Measurements from ENCODE around the gene GGT7.
"Not testable (repeated sequence)": the region's sequence is repeated elsewhere in the genome, so short reads cannot be mapped to it uniquely, and the experiment has no call there.

The GGT7 gene

DNA sequence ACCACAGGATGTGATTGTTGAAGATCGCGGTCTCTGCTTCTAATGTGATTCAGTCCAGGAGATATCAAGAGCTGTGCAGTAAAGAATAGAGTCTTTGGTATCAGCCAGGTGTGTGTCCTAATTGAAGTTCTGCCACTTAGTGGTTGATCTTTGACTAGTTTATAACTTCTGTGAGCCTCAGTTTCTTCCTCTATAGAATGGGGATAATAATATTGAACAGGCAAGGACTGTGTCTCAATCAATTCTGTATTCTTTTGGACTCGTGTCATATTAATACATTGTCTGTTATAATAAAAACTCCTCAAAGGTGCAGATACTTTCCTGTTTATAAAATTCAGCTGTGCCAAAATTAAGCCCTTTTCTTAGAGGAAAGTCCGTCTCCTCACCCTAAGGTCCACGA lies 24.1 kb downstream of the GGT7 start:
- DNase-seq (ENCODE audit: low read depth) = no peak

DNA sequence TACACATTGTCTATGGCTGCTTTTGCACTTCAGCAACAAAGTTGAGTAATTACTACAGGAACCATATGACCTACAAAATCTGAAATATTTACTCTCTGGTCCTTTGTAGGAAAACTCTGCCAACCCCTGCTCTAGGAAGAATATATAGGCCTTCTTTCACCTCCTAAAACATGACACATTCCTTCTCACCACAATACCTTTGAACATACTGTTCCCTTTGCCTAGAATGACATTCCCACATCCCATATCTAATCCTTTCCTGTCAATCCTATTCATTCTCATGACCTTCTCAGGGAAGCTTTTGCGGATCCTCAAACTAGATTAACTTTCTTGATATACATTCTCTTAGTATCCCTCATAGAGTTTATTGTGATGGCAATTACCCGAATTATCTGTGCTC lies 29.2 kb downstream of the GGT7 start:
- DNase-seq (ENCODE audit: low read depth) = no peak

DNA sequence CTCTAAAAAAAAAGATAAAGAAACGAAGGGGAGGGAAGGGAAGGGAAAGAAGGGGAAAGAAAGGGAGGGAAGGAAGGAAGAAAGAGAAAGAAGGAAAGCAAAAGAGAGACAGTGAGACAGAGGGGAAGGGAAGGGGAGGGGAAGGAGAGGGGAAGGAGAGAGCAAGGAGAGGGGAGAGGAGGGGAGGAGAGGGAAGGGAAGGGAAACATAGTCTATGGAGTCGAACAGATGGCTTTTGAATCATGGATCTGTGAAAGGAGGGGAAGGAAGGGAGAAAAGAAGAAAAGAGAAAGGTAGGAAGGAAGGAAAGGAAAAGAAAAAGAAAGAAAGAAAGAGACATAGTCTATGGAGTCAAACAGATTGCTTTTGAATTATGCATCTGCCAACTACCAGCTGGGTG lies 30.5 kb downstream of the GGT7 start:
- no peak for DNase-seq (ENCODE audit: low read depth)

DNA sequence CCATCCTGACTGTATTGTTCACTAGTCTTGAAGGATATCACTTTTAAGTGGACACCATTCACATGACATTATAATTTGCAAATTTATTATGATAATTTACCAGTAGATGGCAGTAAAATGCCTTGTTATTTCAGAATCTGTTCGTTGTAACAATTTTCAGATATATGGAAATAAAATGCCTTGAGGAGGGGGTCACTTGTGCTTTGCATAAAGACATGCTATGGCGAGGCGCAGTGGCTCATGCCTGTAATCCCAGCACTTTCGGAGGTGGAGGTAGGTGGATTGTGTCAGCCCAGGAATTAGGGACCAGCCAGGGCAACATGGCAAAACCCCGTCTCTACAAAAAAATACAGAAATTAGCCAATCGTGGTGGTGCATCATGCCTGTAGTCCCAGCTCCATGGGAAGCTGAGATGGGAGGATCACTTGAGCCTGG lies 38.2 kb downstream of the GGT7 start:
- peak; percentile 42 for DNase-seq (ENCODE audit: low read depth)

DNA sequence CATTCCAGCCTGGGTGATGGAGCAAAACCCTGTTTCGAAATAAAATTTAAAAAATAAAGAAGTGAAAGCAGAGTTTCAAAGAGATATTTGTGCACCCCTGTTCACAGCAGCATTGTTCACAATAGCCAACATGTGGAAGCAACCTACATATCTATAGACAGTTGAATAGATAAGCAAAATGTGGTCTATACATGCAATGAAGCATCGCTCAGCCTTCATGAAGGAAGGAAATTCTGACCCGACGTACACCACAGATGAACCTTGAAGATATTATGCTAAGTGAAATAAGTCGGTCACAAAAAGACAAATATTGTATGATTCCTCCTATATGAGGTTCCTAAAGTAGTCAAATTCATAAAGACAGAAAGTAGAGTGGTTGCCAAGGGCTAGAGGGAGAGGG lies 40.7 kb downstream of the GGT7 start:
- no peak for DNase-seq (ENCODE audit: low read depth)

DNA sequence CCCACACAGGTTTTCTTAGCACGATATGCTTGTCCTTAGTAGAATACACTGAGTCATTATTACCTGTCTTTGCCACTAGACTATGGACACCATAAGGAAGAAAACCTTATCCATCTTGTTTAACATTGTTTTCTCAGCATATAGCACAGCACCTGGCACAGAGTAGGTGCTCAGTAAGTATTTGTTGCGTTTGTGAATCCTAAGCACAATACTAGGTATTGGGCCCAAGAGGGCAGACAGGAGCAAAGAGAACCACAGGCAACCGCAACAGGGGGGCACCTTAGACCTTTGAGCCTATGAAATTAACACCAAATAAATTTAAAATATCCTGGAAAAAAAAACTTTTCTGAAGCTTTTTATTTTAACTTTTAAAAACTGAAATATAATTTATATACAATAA lies 43.5 kb downstream of the GGT7 start:
- DNase-seq (ENCODE audit: low read depth) = no peak

DNA sequence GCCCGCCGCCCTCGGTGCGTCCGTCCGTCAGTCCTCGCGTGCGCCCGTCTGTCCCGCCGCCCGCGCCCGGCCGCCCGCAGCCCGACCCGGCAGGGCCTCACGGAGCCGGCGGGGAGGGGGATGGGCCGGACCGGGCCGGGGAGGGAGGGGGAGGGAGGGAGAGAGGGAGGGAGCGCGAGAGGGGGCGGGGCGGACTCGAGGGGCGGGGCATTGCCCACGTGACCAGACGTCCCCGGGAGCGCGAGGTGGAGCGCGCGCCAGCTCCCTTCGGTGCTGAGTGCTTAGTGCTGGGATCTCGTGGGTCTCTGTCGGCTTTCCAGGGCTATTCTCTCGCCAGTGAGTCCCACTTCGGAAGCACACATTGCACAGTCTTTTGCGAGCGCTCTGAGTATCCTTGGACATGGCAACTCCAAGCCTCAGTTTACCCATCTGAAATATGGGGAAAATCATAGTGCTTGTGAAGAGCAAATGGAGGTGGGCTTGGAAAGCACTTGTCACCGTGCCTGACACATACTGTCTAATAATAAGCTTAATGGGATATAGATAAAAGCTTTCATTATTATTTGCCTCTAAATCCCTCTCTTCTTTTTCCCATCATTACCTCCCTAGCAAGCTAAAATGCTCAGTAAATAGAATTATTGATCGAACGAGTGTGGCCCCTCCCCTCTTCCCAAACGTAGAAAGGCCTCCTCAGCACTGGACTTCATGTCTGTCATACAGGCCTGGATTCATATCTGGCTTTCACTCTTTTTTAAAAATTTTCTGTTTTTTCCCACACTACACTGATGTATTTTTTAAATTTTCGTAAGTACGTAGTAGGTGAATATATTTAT lies 46.9 kb downstream of the GGT7 start, which contains the start of gene NCOA6:
NCOA6 (minus strand) TSS at position 122 of the 833 bp plus-strand sequence. CDS start 43,296 bp downstream, outside the sequence.
- DNase-seq (ENCODE audit: low read depth) = no peak

DNA sequence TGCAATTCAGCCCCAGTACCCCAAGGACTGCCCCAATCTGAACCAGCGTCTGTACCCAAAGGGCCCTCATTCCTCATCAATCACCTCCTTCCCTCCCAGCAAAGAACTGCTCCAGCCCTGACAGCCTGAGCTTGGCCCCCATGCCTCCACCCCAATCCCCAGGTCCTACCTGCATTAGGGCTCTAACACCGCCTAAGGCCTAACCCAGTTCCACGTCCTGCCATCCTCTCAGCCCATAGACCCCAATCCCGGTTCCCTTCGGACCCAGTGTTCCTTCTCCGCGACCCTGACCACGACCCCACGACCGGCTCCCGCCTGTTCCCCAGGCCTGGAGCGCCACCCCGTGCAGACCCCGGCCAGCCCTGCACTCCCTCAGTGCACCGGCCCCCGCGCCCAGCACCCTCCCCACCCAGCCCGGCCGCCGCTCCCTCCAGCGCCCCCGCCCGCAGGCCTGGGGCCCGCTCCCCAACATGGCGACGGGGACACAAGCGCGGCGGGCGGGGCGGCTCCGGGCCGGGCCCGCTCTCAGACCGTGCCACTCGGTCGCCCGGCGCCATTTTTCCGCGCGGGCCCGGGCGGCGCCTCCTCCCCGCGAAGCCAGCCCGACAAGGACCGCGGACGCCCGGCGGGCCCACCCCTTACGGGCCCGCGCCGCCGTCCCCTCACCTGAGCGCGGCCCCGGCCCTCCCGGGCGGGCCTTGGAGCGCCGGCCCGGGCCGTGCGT lies 47.7 kb downstream of the GGT7 start:
- no peak for DNase-seq (ENCODE audit: low read depth)

DNA sequence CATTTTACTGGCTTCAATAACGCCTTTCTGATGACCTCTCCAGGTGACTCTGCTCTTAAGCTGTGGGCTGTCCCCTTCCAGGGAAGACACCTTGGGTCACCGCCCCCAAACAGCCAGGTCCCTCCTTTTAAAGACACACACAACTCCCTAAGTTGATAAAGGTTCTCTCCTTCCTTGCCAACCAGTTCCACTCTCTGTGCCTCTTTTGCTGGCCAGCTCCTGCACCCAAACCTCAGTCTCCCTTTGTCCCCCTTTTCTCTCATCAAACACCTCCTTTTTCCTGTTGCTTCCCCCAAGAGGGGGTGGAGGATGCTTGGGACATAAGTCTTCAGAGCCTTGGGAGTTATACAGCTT lies 48.2 kb downstream of the GGT7 start:
- no peak for DNase-seq (ENCODE audit: low read depth)

DNA sequence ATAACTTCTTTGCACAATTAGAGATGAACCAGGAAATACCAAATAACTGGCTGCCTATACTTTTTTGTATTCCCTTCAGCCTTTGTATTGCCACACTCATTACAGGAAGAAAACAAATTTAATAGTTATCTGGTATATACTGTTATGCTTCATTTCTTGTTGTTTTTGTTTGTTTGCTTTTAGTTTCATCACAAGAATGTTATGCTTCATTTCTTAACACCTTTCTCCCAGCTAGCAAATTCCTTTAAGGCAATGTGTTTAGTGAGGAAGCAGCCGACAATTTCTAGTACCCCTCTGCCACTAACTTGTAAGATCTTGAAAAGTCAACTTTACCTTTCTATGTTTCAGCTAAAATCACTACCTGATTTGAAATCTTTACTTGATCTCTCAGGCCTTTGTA lies 48.6 kb downstream of the GGT7 start:
- no peak for DNase-seq (ENCODE audit: low read depth)

DNA sequence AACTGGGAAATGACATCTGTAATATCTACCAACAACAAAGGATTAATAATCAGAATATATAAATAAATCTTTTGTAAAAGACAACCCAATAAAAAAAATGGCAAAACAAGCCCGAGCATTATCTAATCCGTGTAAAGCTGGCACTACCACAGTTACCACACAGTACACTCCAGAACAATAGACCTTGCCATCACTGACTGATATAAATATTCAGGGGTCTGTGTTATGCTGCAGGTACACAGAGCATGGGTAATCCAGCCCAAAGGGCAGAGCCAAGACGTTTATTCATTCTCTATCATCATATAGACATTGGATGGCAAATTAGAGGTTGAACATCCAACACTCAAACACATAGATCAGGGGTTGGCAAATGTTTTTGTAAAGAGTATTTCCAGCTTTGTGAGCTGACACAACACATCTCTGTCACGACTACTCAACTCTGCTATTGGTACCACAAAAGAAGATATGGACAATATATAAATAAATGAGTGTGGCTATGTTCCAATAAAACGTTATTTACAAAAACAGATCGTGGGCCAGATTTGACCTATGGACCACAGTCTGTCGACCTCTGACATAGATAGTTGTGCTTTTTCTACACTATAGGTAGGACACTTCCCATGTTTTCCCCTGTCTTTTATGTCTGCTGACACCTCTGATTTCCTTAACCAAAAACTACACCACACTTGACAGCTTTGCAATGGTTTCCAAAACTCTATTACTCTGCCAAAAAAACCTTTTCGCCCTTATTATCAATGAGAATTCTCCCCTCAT lies 51.7 kb downstream of the GGT7 start:
- DNase-seq (ENCODE audit: low read depth) = no peak

DNA sequence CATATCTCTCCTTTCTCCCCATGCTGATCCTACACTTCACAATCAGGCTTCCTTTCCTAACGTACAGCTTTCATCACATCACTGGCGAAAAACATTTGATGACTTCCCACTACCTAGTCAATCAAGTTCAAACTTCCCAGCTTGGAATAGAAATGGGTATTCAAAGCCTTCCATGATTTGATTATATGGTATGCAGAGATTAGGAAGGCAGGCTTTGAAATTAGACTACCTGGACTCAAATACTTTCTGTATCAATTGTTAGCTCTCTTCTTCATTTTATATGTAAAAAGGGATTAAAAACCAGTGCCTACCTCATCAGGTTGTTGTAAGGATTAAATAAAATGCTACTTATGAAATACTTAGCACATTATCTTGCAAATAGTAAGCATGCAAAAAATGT lies 54.9 kb downstream of the GGT7 start:
- DNase-seq (ENCODE audit: low read depth) = no peak

DNA sequence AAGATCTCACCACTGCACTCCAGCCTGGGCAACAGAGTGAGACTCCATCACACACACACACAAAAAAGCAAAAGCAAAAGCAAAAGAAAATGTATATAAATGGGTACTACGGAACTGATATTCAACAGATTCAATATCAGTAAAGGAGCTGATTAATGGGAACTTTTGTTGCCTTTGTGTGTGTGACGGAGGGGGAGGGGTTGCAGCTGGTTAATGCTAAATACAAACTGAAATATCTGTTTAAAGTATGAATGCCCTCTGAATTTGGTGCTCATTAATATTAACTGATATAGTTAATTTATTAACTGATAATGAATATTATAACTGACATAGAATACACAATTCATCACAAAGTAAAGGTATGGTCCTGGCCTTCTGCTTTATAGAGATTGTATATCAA lies 55.6 kb downstream of the GGT7 start:
- no peak for DNase-seq (ENCODE audit: low read depth)

DNA sequence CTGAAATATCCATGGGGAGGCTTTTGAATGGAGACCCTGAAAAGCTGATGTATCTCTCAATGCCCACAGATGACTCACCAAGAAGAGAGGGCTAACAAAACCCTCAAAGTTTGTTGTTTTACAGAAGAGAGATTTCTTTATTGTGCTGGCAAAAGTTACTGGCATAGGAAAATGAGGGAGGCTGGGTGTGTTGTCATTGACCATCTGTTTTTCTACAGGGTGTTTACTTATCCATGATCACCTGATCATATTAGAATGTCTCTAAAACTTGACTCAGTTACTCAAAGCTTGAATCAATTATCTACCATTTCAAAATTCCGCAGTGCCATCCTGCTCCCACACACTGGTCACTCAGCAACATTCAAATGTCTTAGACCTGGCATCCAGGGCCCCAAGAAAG lies 57.0 kb downstream of the GGT7 start:
- no peak for DNase-seq (ENCODE audit: low read depth)

DNA sequence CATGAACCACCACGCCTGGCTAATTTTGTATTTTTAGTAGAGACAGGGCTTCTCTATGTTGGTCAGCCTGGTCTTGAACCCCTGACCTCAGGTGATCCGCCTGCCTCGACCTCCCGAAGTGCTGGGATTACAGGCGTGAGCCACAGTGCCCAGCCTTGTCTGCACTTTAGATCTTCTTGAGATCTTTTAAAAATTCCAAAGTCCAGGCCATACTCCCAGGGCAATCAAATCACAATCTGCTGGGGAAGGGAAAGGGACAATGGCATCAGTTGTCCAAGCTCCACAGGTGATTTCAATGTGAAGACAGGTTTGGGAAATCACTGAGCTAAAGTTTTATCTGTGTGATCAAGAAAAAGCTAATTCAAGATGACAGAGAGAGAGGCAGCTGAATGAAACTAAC lies 64.1 kb downstream of the GGT7 start:
- no peak for DNase-seq (ENCODE audit: low read depth)

DNA sequence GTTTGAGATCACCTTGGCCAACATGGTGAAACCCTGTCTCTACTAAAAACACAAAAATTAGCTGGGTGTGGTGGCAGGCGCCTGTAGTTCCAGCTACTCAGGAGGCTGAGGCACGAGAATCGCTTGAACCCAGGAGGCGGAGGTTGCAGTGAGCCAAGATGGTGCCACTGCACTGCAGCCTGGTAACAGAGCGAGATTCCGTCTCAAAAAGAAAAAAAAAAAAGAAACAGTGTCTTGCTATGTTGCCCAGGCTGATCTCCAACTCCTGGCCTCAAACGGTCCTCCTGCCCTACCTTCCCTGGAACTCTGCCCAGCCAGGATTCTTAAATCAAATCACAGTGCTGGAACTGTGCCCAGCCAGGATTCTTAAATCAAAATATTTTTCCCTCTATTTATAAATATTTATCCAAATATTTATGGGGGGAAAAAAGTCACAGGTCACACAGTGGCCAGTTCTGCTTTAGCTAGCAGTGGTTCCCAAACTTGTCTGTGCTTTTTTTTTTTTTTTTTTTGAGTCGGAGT lies 64.7 kb downstream of the GGT7 start:
- DNase-seq (ENCODE audit: low read depth) = not testable (repeated sequence)

DNA sequence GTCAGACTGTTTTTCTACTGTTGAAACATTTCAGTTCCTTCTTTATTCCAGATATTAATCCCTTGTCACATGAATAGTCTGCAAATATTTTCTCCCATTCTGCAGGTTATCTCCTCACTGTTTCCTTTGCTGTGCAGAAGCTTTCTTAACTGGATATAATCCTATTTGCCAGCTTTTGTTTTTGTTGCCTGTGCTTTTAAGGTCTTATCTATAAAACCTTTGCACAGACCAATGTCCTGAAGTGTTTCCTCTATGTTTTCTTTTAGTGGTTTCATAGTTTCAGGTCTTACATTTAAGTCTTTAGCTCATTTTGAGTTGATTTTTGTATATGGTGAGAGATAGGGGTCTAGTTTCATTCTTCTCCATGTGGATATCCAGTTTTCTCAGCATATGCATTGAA lies 66.4 kb downstream of the GGT7 start:
- DNase-seq (ENCODE audit: low read depth) = no peak

DNA sequence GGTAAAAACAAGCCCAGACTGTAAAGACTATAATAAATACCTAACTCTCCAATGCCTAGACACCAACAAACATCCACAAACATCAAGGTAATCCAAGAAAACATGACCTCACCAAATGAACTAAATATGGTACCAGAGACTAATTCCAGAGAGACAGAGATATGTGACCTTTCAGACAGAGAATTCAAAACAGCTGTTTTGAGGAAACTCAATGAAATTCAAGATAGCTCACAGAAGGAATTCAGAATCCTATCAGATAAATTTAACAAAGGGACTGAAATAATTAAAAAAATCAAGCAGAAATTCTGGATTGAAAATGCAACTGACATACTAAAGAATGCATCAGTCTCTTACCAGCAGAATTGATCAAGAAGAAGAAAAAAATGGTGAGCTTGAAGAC lies 73.8 kb downstream of the GGT7 start:
- no peak for DNase-seq (ENCODE audit: low read depth)

DNA sequence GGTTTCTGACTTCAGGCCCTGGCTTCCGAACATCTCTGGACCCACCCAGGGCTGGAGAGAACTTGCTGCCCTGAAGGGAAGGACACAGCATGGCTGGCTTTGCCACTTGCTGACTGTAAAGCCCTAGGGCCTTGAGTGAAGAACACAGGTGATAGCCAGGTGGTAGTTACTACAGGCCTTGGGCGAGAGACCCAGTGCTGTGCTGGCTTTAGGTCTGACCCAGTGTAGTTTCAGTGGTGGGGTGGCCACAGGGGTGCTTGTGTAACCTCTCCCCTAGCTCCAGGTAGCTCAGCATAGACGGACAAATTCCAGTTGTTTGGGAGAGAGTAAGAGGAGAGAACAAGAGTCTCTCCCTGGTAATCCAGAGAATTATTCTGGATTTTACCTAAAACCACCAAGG lies 74.3 kb downstream of the GGT7 start:
- DNase-seq (ENCODE audit: low read depth) = no peak

DNA sequence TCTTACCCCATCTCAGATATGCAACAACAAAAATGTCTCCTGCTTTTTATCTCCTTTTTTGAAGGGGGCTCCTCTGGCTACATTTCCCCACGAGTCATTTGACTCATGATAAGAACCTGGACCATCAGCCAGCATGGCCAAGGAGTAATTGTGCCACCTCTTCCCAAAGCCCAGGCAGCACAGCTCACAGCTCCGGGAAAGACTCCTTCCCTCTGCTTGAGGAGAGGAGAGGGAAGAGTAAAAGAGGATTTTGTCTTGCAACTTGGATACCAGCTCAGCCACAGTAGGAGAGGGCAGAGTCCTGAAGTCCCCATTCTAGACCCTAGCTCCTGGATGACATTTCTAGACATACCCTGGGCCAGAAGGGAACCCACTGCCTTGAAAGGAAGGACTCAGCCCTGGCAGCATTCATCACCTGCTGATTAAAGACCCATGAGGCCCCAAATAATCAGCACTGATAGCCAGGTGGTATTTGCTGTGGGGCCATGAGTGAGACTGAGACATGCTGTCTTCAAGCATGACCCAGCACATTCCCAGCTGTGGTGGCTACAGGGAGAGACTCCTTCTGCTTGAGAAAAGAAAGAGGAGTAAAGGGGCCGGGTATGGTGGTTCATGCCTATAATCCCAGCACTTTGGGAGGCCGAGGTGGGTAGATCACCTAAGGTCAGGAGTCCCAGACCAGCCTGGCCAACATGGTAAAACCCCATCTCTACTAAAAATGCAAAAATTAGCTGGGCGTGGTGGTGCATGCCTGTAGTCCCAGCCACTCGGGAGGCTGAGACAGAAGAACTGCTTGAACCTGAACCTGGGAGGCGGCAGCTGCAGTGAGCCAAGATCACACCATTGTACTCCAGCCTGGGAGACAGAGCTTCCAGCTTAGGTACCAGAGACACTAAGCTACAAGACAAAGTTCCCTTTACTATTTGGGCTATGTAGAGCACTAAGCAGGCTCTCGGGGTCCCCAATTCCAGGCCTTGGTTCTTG lies 75.4 kb downstream of the GGT7 start:
- no peak for DNase-seq (ENCODE audit: low read depth)
